Measurements from ENCODE around the gene EBPL. TPM values are rescaled to one million over a fixed set of nuclear protein-coding genes. Genes with fewer than 3 reads are reported as not detected.
A peak's percentile ranks its signal among the peaks of the same experiment; 100 is the strongest.
"Not testable (repeated sequence)": the region's sequence is repeated elsewhere in the genome, so short reads cannot be mapped to it uniquely, and the experiment has no call there.

EBPL gene
- total RNA-seq, 1 donor from 2014 or later: 52.7 TPM

DNA sequence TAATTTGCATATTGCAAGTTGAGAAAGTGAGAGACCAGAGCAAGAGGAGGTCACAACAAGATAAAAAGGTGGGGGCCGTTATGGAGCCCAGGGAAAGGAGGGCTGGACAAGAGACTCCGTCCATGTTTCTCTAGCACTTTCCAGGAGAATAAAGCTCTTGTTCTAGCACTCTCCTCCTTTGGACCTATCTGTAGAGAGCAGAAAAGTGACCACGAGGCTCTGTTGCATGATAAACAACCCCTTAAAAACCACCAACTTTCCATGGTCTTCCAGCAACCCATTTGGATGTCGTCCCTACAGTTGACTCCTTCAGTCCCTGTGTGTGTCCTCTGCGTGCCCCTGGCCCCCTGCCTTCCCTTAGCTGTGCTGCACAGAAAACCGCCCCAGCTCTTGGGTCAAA is 67.1 kb downstream of the EBPL start:
- TF ChIP-seq, protein P1, sequence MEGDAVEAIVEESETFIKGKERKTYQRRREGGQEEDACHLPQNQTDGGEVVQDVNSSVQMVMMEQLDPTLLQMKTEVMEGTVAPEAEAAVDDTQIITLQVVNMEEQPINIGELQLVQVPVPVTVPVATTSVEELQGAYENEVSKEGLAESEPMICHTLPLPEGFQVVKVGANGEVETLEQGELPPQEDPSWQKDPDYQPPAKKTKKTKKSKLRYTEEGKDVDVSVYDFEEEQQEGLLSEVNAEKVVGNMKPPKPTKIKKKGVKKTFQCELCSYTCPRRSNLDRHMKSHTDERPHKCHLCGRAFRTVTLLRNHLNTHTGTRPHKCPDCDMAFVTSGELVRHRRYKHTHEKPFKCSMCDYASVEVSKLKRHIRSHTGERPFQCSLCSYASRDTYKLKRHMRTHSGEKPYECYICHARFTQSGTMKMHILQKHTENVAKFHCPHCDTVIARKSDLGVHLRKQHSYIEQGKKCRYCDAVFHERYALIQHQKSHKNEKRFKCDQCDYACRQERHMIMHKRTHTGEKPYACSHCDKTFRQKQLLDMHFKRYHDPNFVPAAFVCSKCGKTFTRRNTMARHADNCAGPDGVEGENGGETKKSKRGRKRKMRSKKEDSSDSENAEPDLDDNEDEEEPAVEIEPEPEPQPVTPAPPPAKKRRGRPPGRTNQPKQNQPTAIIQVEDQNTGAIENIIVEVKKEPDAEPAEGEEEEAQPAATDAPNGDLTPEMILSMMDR (IDR thresholded peaks at IDR 0.05; ENCODE audit: unreplicated experiment): no peak
- no peak overlapping the region for H3K4me3 Mint-ChIP-seq
- H3K27ac Mint-ChIP-seq: no peak overlapping the region
- H3K27me3 Mint-ChIP-seq (ENCODE audit: low read depth): no peaks in the 10 kb centered on the region
- no peaks in the 10 kb centered on the region for H3K36me3 Mint-ChIP-seq
- no peak for DNase-seq (ENCODE audit: low spot score in 2 of 2, unreplicated experiment in 2 of 2)
- peaks cover 8% of the 10 kb centered on the region for H3K4me1 Mint-ChIP-seq
- H3K9me3 Mint-ChIP-seq: no peaks in the 10 kb centered on the region

DNA sequence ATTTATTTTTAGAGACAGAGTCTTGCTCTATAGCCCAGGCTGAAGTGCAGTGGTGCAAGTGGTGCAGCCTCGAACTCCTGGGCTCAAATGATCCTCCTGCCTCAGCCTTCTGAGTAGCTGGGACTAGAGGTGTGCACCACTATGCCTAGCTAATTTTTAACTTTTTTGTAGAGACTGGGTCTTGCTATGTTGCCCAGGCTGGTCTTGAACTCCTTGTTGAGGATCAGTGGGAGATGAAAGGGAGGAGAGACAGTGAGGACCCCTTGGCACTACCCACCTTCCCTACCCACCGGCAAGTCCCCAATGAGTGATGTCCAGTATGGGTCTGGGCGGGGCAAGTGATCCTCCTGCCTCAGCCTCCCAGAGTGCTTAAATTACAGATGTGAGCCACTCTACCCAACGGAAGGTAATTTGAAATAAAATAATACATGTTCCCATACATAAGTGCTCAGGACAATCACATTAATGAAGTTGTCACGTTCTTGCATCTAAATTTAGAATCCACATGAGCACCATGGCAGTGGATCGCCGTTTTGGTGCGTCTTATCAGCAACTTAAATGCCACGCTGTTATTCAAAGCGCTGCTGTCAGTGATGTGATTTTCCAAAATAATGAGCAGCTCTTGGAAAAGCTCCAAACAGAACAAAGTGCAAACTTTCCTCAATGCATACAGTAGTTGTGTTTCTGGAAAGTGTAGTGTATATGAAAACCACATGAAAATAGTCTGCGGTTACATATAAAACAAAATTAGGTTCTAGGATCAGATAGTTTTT is 68.9 kb downstream of the EBPL start:
- DNase-seq (ENCODE audit: low spot score in 2 of 2, unreplicated experiment in 2 of 2): no peak
- Mint-ChIP-seq H3K4me1 (peaks cover 7% of the 10 kb centered on the region), H3K27me3 (ENCODE audit: low read depth) (no peaks in the 10 kb centered on the region), H3K27ac (no peak overlapping the region), H3K36me3 (no peaks in the 10 kb centered on the region), H3K9me3 (no peaks in the 10 kb centered on the region), H3K4me3 (no peak overlapping the region)
- TF ChIP-seq, protein P1 (IDR thresholded peaks at IDR 0.05; ENCODE audit: unreplicated experiment): no peak

DNA sequence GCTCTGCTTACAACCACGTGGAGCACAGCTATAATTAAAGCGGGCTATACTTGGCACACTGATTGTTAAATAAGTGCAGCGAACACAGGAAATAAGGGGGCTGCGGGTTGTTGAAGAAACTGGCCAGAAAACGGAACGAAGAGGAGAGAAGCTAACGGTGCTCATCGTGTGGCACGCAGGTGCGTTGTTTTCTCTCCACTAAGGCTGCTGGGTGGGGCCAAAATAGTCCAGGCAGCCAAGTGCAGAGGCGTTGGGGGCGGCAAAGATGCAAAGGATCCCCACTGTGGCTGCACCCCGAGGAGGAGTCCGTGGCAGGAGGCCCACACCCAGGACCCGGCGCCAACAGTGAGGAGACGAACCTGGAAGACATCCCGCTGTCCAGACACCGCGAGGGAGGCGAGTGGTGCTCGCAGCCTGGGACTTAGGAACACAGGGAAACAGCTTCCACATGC is 71.1 kb downstream of the EBPL start:
- TF ChIP-seq, protein P1 (IDR thresholded peaks at IDR 0.05; ENCODE audit: unreplicated experiment): no peak
- Mint-ChIP-seq H3K27ac (no peak overlapping the region), H3K9me3 (no peaks in the 10 kb centered on the region), H3K27me3 (ENCODE audit: low read depth) (no peaks in the 10 kb centered on the region), H3K4me3 (no peak overlapping the region), H3K36me3 (no peaks in the 10 kb centered on the region), H3K4me1 (peaks cover 7% of the 10 kb centered on the region)
- no peak for DNase-seq (ENCODE audit: low spot score in 2 of 2, unreplicated experiment in 2 of 2)

DNA sequence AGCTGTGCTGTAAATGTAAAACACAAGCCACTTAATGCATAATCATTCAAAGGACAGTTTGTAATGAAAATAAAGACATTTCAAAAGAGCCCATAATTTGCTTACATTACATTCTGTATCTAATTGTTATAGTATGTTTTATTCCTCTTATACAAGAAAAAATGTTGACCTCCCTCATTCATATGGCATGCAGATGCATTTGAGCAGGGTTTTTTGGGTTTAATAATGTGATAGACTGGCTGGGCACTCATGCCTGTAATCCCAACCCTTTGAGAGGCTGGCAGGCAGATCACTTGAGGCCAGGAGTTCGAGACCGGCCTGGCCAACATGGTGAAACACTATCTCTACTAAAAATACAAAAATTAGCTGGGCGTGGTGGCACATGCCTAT is 74.6 kb downstream of the EBPL start:
- Mint-ChIP-seq H3K36me3 (no peaks in the 10 kb centered on the region), H3K4me3 (no peak overlapping the region), H3K27ac (peak overlapping the region; percentile 80), H3K4me1 (peaks cover 7% of the 10 kb centered on the region), H3K27me3 (ENCODE audit: low read depth) (no peaks in the 10 kb centered on the region), H3K9me3 (no peaks in the 10 kb centered on the region)
- DNase-seq (ENCODE audit: low spot score in 2 of 2, unreplicated experiment in 2 of 2): no peak
- TF ChIP-seq, protein P1 (IDR thresholded peaks at IDR 0.05; ENCODE audit: unreplicated experiment): no peak

DNA sequence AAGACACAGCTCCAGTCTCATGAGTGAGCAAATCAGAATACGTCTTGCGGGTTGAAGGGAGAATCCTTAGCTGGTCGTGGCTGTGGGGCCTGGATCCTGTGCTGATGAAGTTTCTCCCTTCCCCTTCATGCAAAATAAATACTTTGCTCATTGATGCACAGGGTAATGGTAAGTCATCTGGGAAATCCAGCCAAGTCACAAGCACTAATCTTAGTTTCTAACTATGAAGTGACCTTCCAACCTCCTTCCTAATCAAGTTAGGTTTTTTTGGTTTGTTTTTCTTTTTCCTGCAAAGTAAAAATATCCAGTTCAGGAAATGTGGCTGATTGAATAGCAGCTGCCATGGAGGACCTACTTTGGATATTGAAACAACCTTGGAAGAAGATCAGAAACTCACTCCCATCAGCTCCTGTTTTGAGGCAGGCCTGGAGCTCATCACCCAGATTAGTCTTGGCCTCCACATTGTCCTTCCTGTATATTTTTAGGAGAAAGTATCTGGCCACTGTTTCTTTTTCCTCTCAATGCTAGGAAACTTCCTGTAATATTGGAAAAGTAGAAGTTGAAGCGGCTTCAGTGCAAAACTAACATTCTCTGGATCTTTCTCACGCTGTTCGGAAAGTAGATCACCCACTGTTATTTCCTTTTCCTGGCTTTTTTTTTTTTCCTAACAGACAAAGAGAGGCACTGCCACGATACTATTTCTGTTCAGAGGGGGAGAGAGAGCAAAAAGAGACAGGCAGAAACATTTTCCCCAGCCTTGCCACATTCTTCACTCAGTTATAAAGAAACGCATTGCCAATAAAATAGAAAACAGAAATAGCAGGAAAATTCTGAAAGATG is 75.2 kb downstream of the EBPL start:
- peak overlapping the region; percentile 80 for H3K27ac Mint-ChIP-seq
- H3K4me3 Mint-ChIP-seq: no peak overlapping the region
- H3K27me3 Mint-ChIP-seq (ENCODE audit: low read depth): no peaks in the 10 kb centered on the region
- TF ChIP-seq, protein P1 (IDR thresholded peaks at IDR 0.05; ENCODE audit: unreplicated experiment): no peak
- peaks cover 7% of the 10 kb centered on the region for H3K4me1 Mint-ChIP-seq
- no peaks in the 10 kb centered on the region for H3K36me3 Mint-ChIP-seq
- no peak for DNase-seq (ENCODE audit: low spot score in 2 of 2, unreplicated experiment in 2 of 2)
- H3K9me3 Mint-ChIP-seq: no peaks in the 10 kb centered on the region

DNA sequence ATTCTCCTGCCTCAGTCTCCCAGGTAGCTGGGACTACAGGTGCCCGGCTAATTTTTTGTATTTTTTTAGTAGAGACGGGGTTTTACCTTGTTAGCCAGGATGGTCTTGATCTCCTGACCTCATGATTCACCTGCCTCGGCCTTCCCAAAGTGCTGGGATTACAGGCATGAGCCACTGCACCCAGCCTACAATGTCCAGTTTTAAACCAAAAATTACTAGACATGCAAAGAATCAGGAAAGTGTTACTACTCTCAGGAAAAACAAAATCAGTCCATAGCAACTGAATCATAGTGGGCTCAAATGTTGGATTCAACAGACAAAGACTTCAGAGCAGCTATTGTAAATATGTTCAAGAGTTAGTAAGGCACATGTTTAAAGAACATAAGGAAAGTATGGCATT is 79.2 kb downstream of the EBPL start:
- H3K27me3 Mint-ChIP-seq (ENCODE audit: low read depth); DNase-seq (ENCODE audit: low spot score in 2 of 2, unreplicated experiment in 2 of 2); H3K4me3 Mint-ChIP-seq; H3K9me3 Mint-ChIP-seq; H3K36me3 Mint-ChIP-seq; H3K27ac Mint-ChIP-seq: not testable (repeated sequence)
- peaks cover 11% of the 10 kb centered on the region for H3K4me1 Mint-ChIP-seq

All from mesothelial cell of epicardium (in vitro differentiated cells).